HepG2 (cell line): ENCODE data around the gene NR4A2. TPM values are rescaled to one million over a fixed set of nuclear protein-coding genes. Genes with fewer than 3 reads are reported as not detected.
A peak's percentile ranks its signal among the peaks of the same experiment; 100 is the strongest.

ENCODE experiments used
- ATAC-seq: fragments of 200-7000 bp; cut with Tn5 transposase; 3 replicates; pipeline ENCODE4 v1.9.1; 2020; ENCODE audit warnings: mild to moderate bottlenecking, moderate library complexity
- BruUV-seq: library from RNA; stranded (reverse); fragments of 400-500 nt; replicated peaks from 2 replicates; lab custom pipeline; 2021; lab: Mats Ljungman, UMichigan
- CTCF ChIA-PET: fragments of 300-600 bp; formaldehyde crosslinking; extraction: SDS; loops from one replicate; lab custom pipeline; 2021; ENCODE audit warnings: low total read pairs, inconsistent platforms, low intra/inter-chr PET ratio; lab: Yijun Ruan, JAX
- POLR2A ChIA-PET: fragments of 350-600 bp; sonication (Branson Sonifier 250); formaldehyde crosslinking; loops from one replicate; lab custom pipeline; 2020; ENCODE audit warnings: antibody characterized with exemption, inconsistent platforms; lab: Yijun Ruan, JAX
- DNase-seq: peaks from one replicate; pipeline ENCODE4 v3.0.0-alpha.2; 2015; ENCODE audit warnings: low spot score
- FAIRE-seq: peaks from 3 replicates; lab custom pipeline; 2011; peaks lifted over from hg19 to GRCh38; lab: Jason Lieb, UNC
- H2AFZ ChIP-seq: one replicate; pipeline ENCODE4 v1.6.1; 2011; ENCODE audit warnings: low read length, inconsistent platforms
- H3K27ac ChIP-seq: fragments of 300-600 bp; 3 replicates; pipeline ENCODE4 v1.8.0; 2011; ENCODE audit warnings: mixed run types, mild to moderate bottlenecking, mixed read lengths, low read length, inconsistent platforms; ENCODE audit not compliant: insufficient read depth; ENCODE audit errors: extremely low read length
- H3K27me3 ChIP-seq, 2 experiments: fragments of 200-600 bp in 1 of 2; 2 replicates in 1 of 2; 3 replicates in 1 of 2; pipeline versions ENCODE4 v1.6.0 to v1.8.0; 2011; ENCODE audit warnings: low read length in 2 of 2, mild to moderate bottlenecking in 2 of 2, moderate library complexity in 2 of 2, inconsistent platforms in 1 of 2; ENCODE audit not compliant: insufficient read depth in 2 of 2, control insufficient read depth in 1 of 2
- H3K36me3 ChIP-seq, 2 experiments: fragments of 200-600 bp in 1 of 2; replicated peaks in 1 of 2; 2 replicates in 1 of 2; 3 replicates in 1 of 2; pipeline versions ENCODE4 v1.5.1 to v1.8.0; 2011; ENCODE audit warnings: low read length in 2 of 2, inconsistent platforms in 1 of 2; ENCODE audit not compliant: insufficient read depth in 2 of 2, control insufficient read depth in 1 of 2
- H3K4me1 ChIP-seq: 2 replicates; pipeline ENCODE4 v1.5.1; 2012; ENCODE audit warnings: low read length, inconsistent platforms; ENCODE audit not compliant: insufficient read depth
- H3K4me2 ChIP-seq: 2 replicates; pipeline ENCODE4 v1.6.0; 2011; ENCODE audit warnings: low read depth, low read length, inconsistent platforms
- H3K4me3 ChIP-seq, 3 experiments: fragments of 200-600 bp in 1 of 3; sonication (generic), shearing (Covaris generic) in 1 of 3; replicated peaks in 1 of 3; 2 replicates each; pipeline ENCODE4 v1.5.1; 2011 to 2016; ENCODE audit warnings: low read length in 3 of 3, inconsistent platforms in 2 of 3, low read depth in 2 of 3, mild to moderate bottlenecking in 2 of 3, control low read depth in 1 of 3, mixed read lengths in 1 of 3; ENCODE audit not compliant: insufficient read depth in 1 of 3
- H3K79me2 ChIP-seq: one replicate; pipeline ENCODE4 v1.6.1; 2011; ENCODE audit warnings: low read length, inconsistent platforms; ENCODE audit not compliant: insufficient read depth
- H3K9ac ChIP-seq: 2 replicates; pipeline ENCODE4 v1.6.0; 2011; ENCODE audit warnings: mild to moderate bottlenecking, low read depth, low read length, inconsistent platforms; ENCODE audit not compliant: insufficient read depth
- H3K9me3 ChIP-seq: 2 replicates; pipeline ENCODE4 v1.5.1; 2012; ENCODE audit warnings: mild to moderate bottlenecking, low read length
- H4K20me1 ChIP-seq: 2 replicates; pipeline ENCODE4 v1.6.0; 2011; ENCODE audit warnings: inconsistent platforms, mild to moderate bottlenecking, low read length, moderate library complexity; ENCODE audit not compliant: insufficient read depth
- DR1 ChIP-seq: sonication (generic); formaldehyde crosslinking; IDR thresholded peaks from 2 replicates; pipeline ENCODE4 v1.8.0; 2021; ENCODE audit warnings: mild to moderate bottlenecking, missing genetic modification reagents, inconsistent platforms
- NR3C1 ChIP-seq: sonication (generic); formaldehyde crosslinking; IDR thresholded peaks from 2 replicates; pipeline ENCODE4 v1.4.0; 2020; ENCODE audit warnings: missing genetic modification reagents
- PHF5A ChIP-seq: IDR thresholded peaks from one replicate; pipeline ENCODE4 v1.6.1; 2018; ENCODE audit warnings: low read depth, missing genetic modification reagents; ENCODE audit not compliant: unreplicated experiment
- PRDM10 ChIP-seq: sonication (generic); formaldehyde crosslinking; IDR thresholded peaks from 2 replicates; pipeline ENCODE4 v1.4.0; 2020; ENCODE audit warnings: low read depth, missing genetic modification reagents
- SP140L ChIP-seq: sonication (generic); formaldehyde crosslinking; IDR thresholded peaks from 2 replicates; pipeline ENCODE4 v1.4.0; 2020; ENCODE audit warnings: missing genetic modification reagents, borderline replicate concordance
- TERF1 ChIP-seq: sonication (generic); formaldehyde crosslinking; IDR thresholded peaks from 2 replicates; pipeline ENCODE4 v1.8.0; 2022; ENCODE audit warnings: mild to moderate bottlenecking, missing genetic modification reagents, moderate library complexity
- ZFP62 ChIP-seq: sonication (generic); formaldehyde crosslinking; IDR thresholded peaks from 2 replicates; pipeline ENCODE4 v1.4.0; 2020; ENCODE audit warnings: missing genetic modification reagents
- ZNF143 ChIP-seq: sonication (generic); formaldehyde crosslinking; IDR thresholded peaks from 2 replicates; pipeline ENCODE4 v1.4.0; 2020; ENCODE audit warnings: missing genetic modification reagents
- ZNF232 ChIP-seq: sonication (generic); formaldehyde crosslinking; IDR thresholded peaks from 2 replicates; pipeline ENCODE4 v1.4.0; 2020; ENCODE audit warnings: missing genetic modification reagents, borderline replicate concordance
- ZNF446 ChIP-seq: sonication (generic); formaldehyde crosslinking; IDR thresholded peaks from 2 replicates; pipeline ENCODE4 v1.5.0; 2020; ENCODE audit warnings: mild to moderate bottlenecking, missing genetic modification reagents
- ZNF564 ChIP-seq: sonication (generic); formaldehyde crosslinking; IDR thresholded peaks from 2 replicates; pipeline ENCODE4 v1.8.1; 2023; ENCODE audit warnings: mild to moderate bottlenecking, missing genetic modification reagents
- ZNF788 ChIP-seq: sonication (generic); formaldehyde crosslinking; IDR thresholded peaks from 2 replicates; pipeline ENCODE4 v1.5.0; 2020; ENCODE audit warnings: mild to moderate bottlenecking, missing genetic modification reagents, borderline replicate concordance
- ZNF790 ChIP-seq: sonication (generic); formaldehyde crosslinking; IDR thresholded peaks from 2 replicates; pipeline ENCODE4 v1.8.0; 2022; ENCODE audit warnings: missing genetic modification reagents, mild to moderate bottlenecking, borderline replicate concordance
- WGBS: methylation state at CpG from one replicate; pipeline ENCODE4 v1.1.6; 2017; ENCODE audit warnings: low lambda C conversion rate; 5-methylcytosine and 5-hydroxymethylcytosine counted together
- in situ Hi-C: cut with HindIII; loops from 2 replicates; pipeline ENCODE4 v1.10.0; 2017; ENCODE audit warnings: low pct_unique_long_range_greater_than_20kb; ENCODE audit not compliant: extremely low pct_ligation_motif_present
- intact Hi-C: fragments of 100-400 bp; cut with micrococcal nuclease; formaldehyde crosslinking; loops from one replicate; pipeline ENCODE4 v1.10.0; 2022; ENCODE audit not compliant: unreplicated experiment
- polyA plus RNA-seq, 8 experiments: library from polyadenylated mRNA; depleted of rRNA in 3 of 8; stranded (reverse) in 7 of 8; unstranded in 1 of 8; fragments of >200 nt; fragmentation: Illumina TruSeq in 4 of 8; extraction: Trizol in 4 of 8; gene quantifications; 2 replicates each; pipeline versions ENCODE4 v1.2.1 to v1.2.3, GENCODE V29; 2011 to 2016; ENCODE audit warnings: low read depth in 4 of 8, missing spikeins in 1 of 8, mixed read lengths in 1 of 8; ENCODE audit not compliant: insufficient read depth in 1 of 8
- total RNA-seq, 5 experiments: library from RNA; depleted of rRNA; stranded (reverse); fragments of >200 nt; fragmentation: Illumina TruSeq; extraction: Trizol; gene quantifications; 2 replicates each; pipeline ENCODE4 v1.2.3, GENCODE V29; 2016; ENCODE audit warnings: low read depth in 1 of 5

The NR4A2 gene
- total and polyA plus RNA-seq, 2 of the 13 experiments (the other 11 are each of a cell fraction or from before 2014, with no cell fraction given) = not detected

- no peak overlapping the region for H3K4me3 ChIP-seq
- H4K20me1 ChIP-seq = no peaks in the 10 kb centered on the region
- H3K36me3 ChIP-seq = no peaks in the 10 kb centered on the region
- 64% methylated on average over 28 of the region's 31 CpGs for WGBS
- H2AFZ ChIP-seq = no peak overlapping the region
- DNase-seq (no peak), ATAC-seq (no peak), FAIRE-seq (no peak)
- TF ChIP-seq NR3C1 (CRISPR knock-in tag) (no peak), ZFP62 (CRISPR knock-in tag) (no peak), PHF5A (CRISPR knock-in tag) (no peak), ZNF564 (no peak), ZNF446 (CRISPR knock-in tag) (no peak)
- H3K4me2 ChIP-seq = no peak overlapping the region
- no peaks in the 10 kb centered on the region for H3K4me1 ChIP-seq
- BruUV-seq = no TSS peak
- ChIA-PET POLR2A (no interaction called here), CTCF (no interaction called here)
- H3K27ac ChIP-seq = no peak overlapping the region
- no peaks in the 10 kb centered on the region for H3K79me2 ChIP-seq
- in situ Hi-C loops = no loop called here
- peaks cover 1 to 40% of the 10 kb centered on the region in 2 experiments for H3K27me3 ChIP-seq
- H3K9me3 ChIP-seq = no peaks in the 10 kb centered on the region
- H3K9ac ChIP-seq = no peak overlapping the region
- intact Hi-C loops = no loop called here
Measured at GRCh38 chr2:156320486-156321098, 11.9 kb downstream of the NR4A2 start.

GRCh38 chr2:156319811-156320485 is 12.6 kb downstream of the NR4A2 start:
- intact Hi-C loops = no loop called here
- in situ Hi-C loops = no loop called here
- H4K20me1 ChIP-seq = no peaks in the 10 kb centered on the region
- WGBS = 55% methylated on average over 30 of the region's 47 CpGs
- POLR2A ChIA-PET = no interaction called here
- DNase-seq = no peak
- no peak overlapping the region for H2AFZ ChIP-seq
- no peaks in the 10 kb centered on the region for H3K9me3 ChIP-seq
- H3K4me1 ChIP-seq = no peaks in the 10 kb centered on the region
- CTCF ChIA-PET = no interaction called here
- no peak overlapping the region for H3K27ac ChIP-seq
- no peak for FAIRE-seq
- H3K9ac ChIP-seq = no peak overlapping the region
- H3K79me2 ChIP-seq = no peaks in the 10 kb centered on the region
- no peaks in the 10 kb centered on the region for H3K36me3 ChIP-seq
- H3K4me2 ChIP-seq = no peak overlapping the region
- no TSS peak for BruUV-seq
- peaks cover 1 to 35% of the 10 kb centered on the region in 2 experiments for H3K27me3 ChIP-seq
- H3K4me3 ChIP-seq = no peak overlapping the region
- ATAC-seq = peak; percentile 51
- no peak for TF ChIP-seq TERF1 (CRISPR knock-in tag)
- TF ChIP-seq ZNF143 (CRISPR knock-in tag) = no peak
- no peak for TF ChIP-seq PRDM10 (CRISPR knock-in tag)
- TF ChIP-seq DR1 (CRISPR knock-in tag) = no peak
- TF ChIP-seq SP140L = no peak
- TF ChIP-seq ZNF790 = no peak
- TF ChIP-seq ZNF232 (CRISPR knock-in tag) = no peak
- TF ChIP-seq ZNF788 = no peak
